Left forelimb (tissue), 1 donor: ENCODE data around the gene TNIP3.

ENCODE experiments used
- DNase-seq: peaks from one replicate; pipeline ENCODE4 v3.0.0-alpha.2; 2018; ENCODE audit warnings: low spot score

The TNIP3 gene

GRCh38 chr4:121139533-121140222 is 24.4 kb downstream of the TNIP3 start:
- DNase-seq, result no peak

- DNase-seq, result no peak
Measured at GRCh38 chr4:121138039-121138825, 25.9 kb downstream of the TNIP3 start.

- no peak for DNase-seq
Measured at GRCh38 chr4:121130326-121130660, 33.8 kb downstream of the TNIP3 start.

GRCh38 chr4:121129606-121130325 is 34.4 kb downstream of the TNIP3 start:
- no peak for DNase-seq

- no peak for DNase-seq
Measured at GRCh38 chr4:121127100-121127499, 37.0 kb downstream of the TNIP3 start.

GRCh38 chr4:121126449-121127006 is 37.6 kb downstream of the TNIP3 start:
- DNase-seq, result no peak

- no peak for DNase-seq
Measured at GRCh38 chr4:121125498-121125885, 38.6 kb downstream of the TNIP3 start.

GRCh38 chr4:121122661-121123060 is 41.5 kb downstream of the TNIP3 start:
- no peak for DNase-seq

- no peak for DNase-seq
Measured at GRCh38 chr4:121119715-121120114, 44.4 kb downstream of the TNIP3 start.

- no peak for DNase-seq
Measured at GRCh38 chr4:121118344-121118743, 45.8 kb downstream of the TNIP3 start.

- DNase-seq, result no peak
Measured at GRCh38 chr4:121114756-121115155, 49.4 kb downstream of the TNIP3 start.

- DNase-seq, result no peak
Measured at GRCh38 chr4:121112530-121112929, 51.6 kb downstream of the TNIP3 start.

- no peak for DNase-seq
Measured at GRCh38 chr4:121108557-121108956, 55.6 kb downstream of the TNIP3 start.

GRCh38 chr4:121107507-121107906 is 56.6 kb downstream of the TNIP3 start:
- DNase-seq, result no peak

- no peak for DNase-seq
Measured at GRCh38 chr4:121100093-121100775, 63.9 kb downstream of the TNIP3 start.

- DNase-seq, result no peak
Measured at GRCh38 chr4:121098266-121098665, 65.9 kb downstream of the TNIP3 start.

GRCh38 chr4:121096629-121097028 is 67.5 kb downstream of the TNIP3 start:
- DNase-seq, result no peak

- DNase-seq, result no peak
Measured at GRCh38 chr4:121096191-121096590, 67.9 kb downstream of the TNIP3 start.

GRCh38 chr4:121094297-121094966 is 69.7 kb downstream of the TNIP3 start:
- no peak for DNase-seq

GRCh38 chr4:121093261-121093660 is 70.9 kb downstream of the TNIP3 start:
- no peak for DNase-seq

GRCh38 chr4:121091941-121092340 is 72.2 kb downstream of the TNIP3 start:
- no peak for DNase-seq

- no peak for DNase-seq
Measured at GRCh38 chr4:121088867-121089266, 75.3 kb downstream of the TNIP3 start.
